Pancreas (tissue), 10 donors: ENCODE data around the gene DCBLD1. TPM values are rescaled to one million over a fixed set of nuclear protein-coding genes. Genes with fewer than 3 reads are reported as not detected.
"Not testable (repeated sequence)": the region's sequence is repeated elsewhere in the genome, so short reads cannot be mapped to it uniquely, and the experiment has no call there.

Experiments
- ATAC-seq, 4 donors: fragments of 200-7000 bp; cut with Tn5 transposase; one replicate each; pipeline versions ENCODE4 v1.8.0 to v1.9.1; 2020; ENCODE audit warnings: mild to moderate bottlenecking in 4 of 4, moderate library complexity in 4 of 4
- DNase-seq, 6 donors: peaks; one replicate each; pipeline ENCODE4 v3.0.0-alpha.2; 2020
- FAIRE-seq: peaks from 2 replicates; lab custom pipeline; 2012; peaks lifted over from hg19 to GRCh38; lab: Jason Lieb, UNC
- H3K27ac ChIP-seq, 4 donors: fragments of 200-600 bp; sonication (generic); 1 replicate in 3 of 4; 2 replicates in 1 of 4; pipeline versions ENCODE4 v1.5.0 to v1.8.0; 2020
- H3K27me3 ChIP-seq, 4 donors: fragments of 200-600 bp; one replicate each; pipeline ENCODE4 v1.8.0; 2021
- H3K36me3 ChIP-seq, 3 donors: fragments of 200-600 bp; sonication (generic) in 1 of 3; one replicate each; pipeline versions ENCODE4 v1.5.0 to v1.8.0; 2020 to 2021
- H3K4me1 ChIP-seq, 3 donors: fragments of 200-600 bp; one replicate each; pipeline ENCODE4 v1.8.0; 2021
- H3K4me3 ChIP-seq, 4 donors: fragments of 200-600 bp; sonication (generic) in 2 of 4; one replicate each; pipeline versions ENCODE4 v1.5.0 to v1.8.0; 2020 to 2021
- H3K9me3 ChIP-seq, 4 donors: fragments of 200-600 bp; one replicate each; pipeline ENCODE4 v1.8.0; 2021
- WGBS, 2 donors: extraction: QIAGEN DNeasy Blood & Tissue Kit; methylation state at CpG; one replicate each; pipeline ENCODE4 v1.1.7; 2013; 5-methylcytosine and 5-hydroxymethylcytosine counted together
- intact Hi-C, 3 donors: fragments of 100-400 bp; cut with DNase I; formaldehyde crosslinking; loops; one replicate each; pipeline versions ENCODE4 v1.11.1 to v1.14.2; 2022
- polyA plus RNA-seq, 2 donors: library from polyadenylated mRNA; stranded (reverse); fragments of 200-250 nt; gene quantifications; one replicate each; pipeline ENCODE4 v1.2.3, GENCODE V29; 2013
- total RNA-seq, 6 donors: library from RNA; stranded (reverse); fragmentation: NEBNext Ultra II Directional in 4 of 6; extraction: Animal tissue kit (Norgen Biotek cat#: 25700) in 4 of 6; gene quantifications; one replicate each; pipeline versions ENCODE4 v1.2.1 to v1.2.4, GENCODE V29; 2021 to 2023
- TF ChIP-seq, protein P1 (sequence below), 4 donors: fragments of 200-600 bp; sonication (generic) in 3 of 4; IDR thresholded peaks; one replicate each; pipeline versions ENCODE4 v1.5.0 to v1.8.0; 2021; ENCODE audit warnings: antibody characterized with exemption in 4 of 4
- donor health status: healthy with polysubstance abuse.
- donor health status: DM: no; HTN: no; CAD: no; lungs with moderate emphysema.
- donor health status: DM: no; HTN: no; CAD: no.
- donor health status: control.
- donor health status: control.
- donor health status: Bipolar disorder and iron deficiency.
- donor health status: DM: yes; HTN: yes; CAD: no.
- donor health status: DM: no; HTN: no; CAD: no.
- donor health status: DM: no; HTN: no; CAD: no.
- donor health status: DM: yes; HTN: yes; CAD: no.

DCBLD1 gene
- total RNA-seq (10 to 100 TPM in 1 of 6 donors, 1 to 10 TPM in 5; 4.8 to 12.2 (median 6.4) TPM), polyA plus RNA-seq (10 to 100 TPM in 1 of 2 donors, 1 to 10 TPM in 1; 4.8 to 12.8 TPM)

DNA sequence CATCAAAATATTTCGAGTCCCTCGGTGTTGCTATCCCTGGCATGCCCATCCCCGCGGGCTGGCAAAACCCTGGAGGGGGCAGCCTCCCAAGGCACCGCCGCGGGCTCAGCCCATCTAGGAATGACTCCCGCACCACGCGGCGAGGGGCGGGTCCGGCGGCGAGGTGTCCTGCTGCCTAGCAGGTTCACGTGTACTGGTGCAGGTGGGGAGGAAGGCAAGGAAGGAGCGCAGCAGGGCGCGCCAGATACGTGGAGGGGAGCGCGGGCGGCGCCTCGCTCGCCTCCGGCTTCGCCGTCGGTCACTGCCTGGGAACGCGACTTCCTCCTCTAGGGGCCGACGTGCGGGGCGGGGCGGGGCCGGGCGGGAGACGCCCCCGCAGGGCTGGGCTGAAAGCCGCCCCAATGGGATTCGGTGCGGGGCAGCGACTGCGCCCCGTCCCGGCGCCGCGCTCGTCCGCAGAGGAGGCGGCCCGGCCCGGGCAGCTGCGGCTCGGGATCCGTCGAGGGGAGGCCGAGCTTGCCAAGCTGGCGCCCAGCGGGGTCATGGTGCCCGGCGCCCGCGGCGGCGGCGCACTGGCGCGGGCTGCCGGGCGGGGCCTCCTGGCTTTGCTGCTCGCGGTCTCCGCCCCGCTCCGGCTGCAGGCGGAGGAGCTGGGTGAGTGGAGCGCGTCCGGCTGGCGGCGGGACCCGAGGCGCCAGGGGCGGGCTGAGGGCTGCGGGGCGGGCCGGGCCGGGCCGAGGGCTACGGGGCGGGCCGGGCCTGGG lies at the start of gene DCBLD1:
Gene DCBLD1, plus strand, starts transcription at position 435 of the 764 bp plus-strand sequence. Its CDS starts 108 bp downstream, at position 543.
- WGBS, 2 donors = 0% methylated on average over 68 to 96 of the region's 96 CpGs
- peaks cover 7 to 22% (median 16%) of the 10 kb centered on the region in 3 donors for H3K4me1 ChIP-seq
- peak within 1 kb of the TSS; percentile 39 to 75 (median 59) for H3K4me3 ChIP-seq
- intact Hi-C loops = no loop called here
- H3K27ac ChIP-seq = peak within 1 kb of the TSS; percentile 71 to 89 (median 80)
- FAIRE-seq (no peak), DNase-seq (peak; percentile 79 to 91 (median 84)), ATAC-seq (peak; percentile 81 to 89 (median 84))
- no peaks in the 10 kb centered on the region for H3K27me3 ChIP-seq
- TF ChIP-seq, protein P1, sequence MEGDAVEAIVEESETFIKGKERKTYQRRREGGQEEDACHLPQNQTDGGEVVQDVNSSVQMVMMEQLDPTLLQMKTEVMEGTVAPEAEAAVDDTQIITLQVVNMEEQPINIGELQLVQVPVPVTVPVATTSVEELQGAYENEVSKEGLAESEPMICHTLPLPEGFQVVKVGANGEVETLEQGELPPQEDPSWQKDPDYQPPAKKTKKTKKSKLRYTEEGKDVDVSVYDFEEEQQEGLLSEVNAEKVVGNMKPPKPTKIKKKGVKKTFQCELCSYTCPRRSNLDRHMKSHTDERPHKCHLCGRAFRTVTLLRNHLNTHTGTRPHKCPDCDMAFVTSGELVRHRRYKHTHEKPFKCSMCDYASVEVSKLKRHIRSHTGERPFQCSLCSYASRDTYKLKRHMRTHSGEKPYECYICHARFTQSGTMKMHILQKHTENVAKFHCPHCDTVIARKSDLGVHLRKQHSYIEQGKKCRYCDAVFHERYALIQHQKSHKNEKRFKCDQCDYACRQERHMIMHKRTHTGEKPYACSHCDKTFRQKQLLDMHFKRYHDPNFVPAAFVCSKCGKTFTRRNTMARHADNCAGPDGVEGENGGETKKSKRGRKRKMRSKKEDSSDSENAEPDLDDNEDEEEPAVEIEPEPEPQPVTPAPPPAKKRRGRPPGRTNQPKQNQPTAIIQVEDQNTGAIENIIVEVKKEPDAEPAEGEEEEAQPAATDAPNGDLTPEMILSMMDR (IDR thresholded peaks at IDR 0.05) = no peak
- no peaks in the 10 kb centered on the region for H3K9me3 ChIP-seq
- H3K36me3 ChIP-seq = no peaks in the 10 kb centered on the region

GRCh38 chr6:117440706-117441525 lies 41.6 kb upstream of the DCBLD1 start:
- no peaks in the 10 kb centered on the region for H3K27me3 ChIP-seq
- H3K4me3 ChIP-seq = no peak overlapping the region
- no peaks in the 10 kb centered on the region for H3K4me1 ChIP-seq
- TF ChIP-seq, protein P1 (IDR thresholded peaks at IDR 0.05) = no peak
- no peak overlapping the region for H3K27ac ChIP-seq
- 81 to 97% methylated on average over 2 of the region's 2 CpGs for WGBS, 2 donors
- no peak for DNase-seq
- intact Hi-C loops = no loop called here
- FAIRE-seq = no peak
- H3K36me3 ChIP-seq = no peaks in the 10 kb centered on the region
- H3K9me3 ChIP-seq = no peaks in the 10 kb centered on the region
- peak in 1 of 4 donors; percentile 47 for ATAC-seq

GRCh38 chr6:117441824-117442264 lies 40.6 kb upstream of the DCBLD1 start:
- H3K27me3 ChIP-seq = no peaks in the 10 kb centered on the region
- H3K4me1 ChIP-seq = no peaks in the 10 kb centered on the region
- peak in 1 of 4 donors; percentile 37 for ATAC-seq
- no peak overlapping the region for H3K27ac ChIP-seq
- H3K36me3 ChIP-seq = no peaks in the 10 kb centered on the region
- no peak for FAIRE-seq
- no peak for DNase-seq
- H3K9me3 ChIP-seq = no peaks in the 10 kb centered on the region
- TF ChIP-seq, protein P1 (IDR thresholded peaks at IDR 0.05) = no peak
- intact Hi-C loops = no loop called here
- H3K4me3 ChIP-seq = no peak overlapping the region
- 60 to 66% methylated on average over 2 of the region's 2 CpGs for WGBS, 2 donors

DNA sequence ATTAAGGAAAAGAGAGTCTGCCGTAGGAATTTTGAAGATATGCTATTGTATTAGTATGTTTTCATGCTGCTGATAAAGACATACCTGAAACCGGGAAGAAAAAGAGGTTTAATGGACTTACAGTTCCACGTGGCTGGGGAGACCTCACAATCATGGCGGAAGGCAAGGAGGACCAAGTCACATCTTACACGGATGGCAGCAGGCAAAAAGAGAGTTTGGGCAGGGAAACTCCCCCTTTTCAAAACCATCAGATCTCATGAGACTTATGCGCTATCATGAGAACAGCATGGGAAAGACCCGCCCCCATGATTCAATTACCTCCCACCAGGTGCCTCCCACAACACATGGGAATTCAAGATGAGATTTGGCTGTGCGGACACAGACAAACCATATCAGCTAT lies 40.2 kb upstream of the DCBLD1 start:
- intact Hi-C loops, FAIRE-seq, H3K27me3 ChIP-seq, H3K27ac ChIP-seq, H3K4me3 ChIP-seq, H3K36me3 ChIP-seq, ATAC-seq, H3K9me3 ChIP-seq, DNase-seq, H3K4me1 ChIP-seq: not testable (repeated sequence)
- WGBS, 2 donors = 80 to 88% methylated on average over 8 of the region's 8 CpGs

DNA sequence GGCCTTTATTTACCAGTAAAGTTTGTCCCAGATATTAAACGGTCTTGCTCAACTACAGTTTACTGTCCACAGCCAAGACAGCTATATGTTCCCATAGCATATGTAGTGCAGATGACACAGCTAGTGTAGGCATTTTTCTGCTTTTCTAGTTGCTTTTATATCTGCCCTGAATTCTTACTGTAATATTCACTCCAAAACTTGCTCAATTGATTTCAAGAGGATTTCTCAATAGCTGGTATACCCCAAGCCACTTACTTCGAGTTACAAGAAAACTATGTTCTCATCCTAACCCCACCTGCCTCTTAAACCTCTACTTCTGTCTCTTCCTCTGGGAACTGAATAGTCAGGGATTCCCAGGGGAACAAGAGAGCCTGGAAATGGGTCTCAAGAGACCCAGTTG lies 37.9 kb upstream of the DCBLD1 start:
- H3K4me1 ChIP-seq = peaks cover 0 to 3% (median 0%) of the 10 kb centered on the region in 3 donors
- no peak for FAIRE-seq
- no peaks in the 10 kb centered on the region for H3K27me3 ChIP-seq
- no peak overlapping the region for H3K4me3 ChIP-seq
- no peaks in the 10 kb centered on the region for H3K9me3 ChIP-seq
- TF ChIP-seq, protein P1 (IDR thresholded peaks at IDR 0.05) = no peak
- no peaks in the 10 kb centered on the region for H3K36me3 ChIP-seq
- no peak for ATAC-seq
- DNase-seq = no peak
- intact Hi-C loops = no loop called here
- WGBS, 2 donors = 69 to 83% methylated on average over 2 of the region's 2 CpGs
- H3K27ac ChIP-seq = no peak overlapping the region
